GM15510 (cell line): ENCODE measurements around the gene IP6K3.

Experiments used
- POLR2A ChIP-seq: IDR thresholded peaks from 3 replicates; pipeline ENCODE4 v1.6.1; 2011; ENCODE audit warnings: borderline replicate concordance; ENCODE audit not compliant: insufficient read length; ENCODE audit errors: extremely low read depth

Gene IP6K3

DNA sequence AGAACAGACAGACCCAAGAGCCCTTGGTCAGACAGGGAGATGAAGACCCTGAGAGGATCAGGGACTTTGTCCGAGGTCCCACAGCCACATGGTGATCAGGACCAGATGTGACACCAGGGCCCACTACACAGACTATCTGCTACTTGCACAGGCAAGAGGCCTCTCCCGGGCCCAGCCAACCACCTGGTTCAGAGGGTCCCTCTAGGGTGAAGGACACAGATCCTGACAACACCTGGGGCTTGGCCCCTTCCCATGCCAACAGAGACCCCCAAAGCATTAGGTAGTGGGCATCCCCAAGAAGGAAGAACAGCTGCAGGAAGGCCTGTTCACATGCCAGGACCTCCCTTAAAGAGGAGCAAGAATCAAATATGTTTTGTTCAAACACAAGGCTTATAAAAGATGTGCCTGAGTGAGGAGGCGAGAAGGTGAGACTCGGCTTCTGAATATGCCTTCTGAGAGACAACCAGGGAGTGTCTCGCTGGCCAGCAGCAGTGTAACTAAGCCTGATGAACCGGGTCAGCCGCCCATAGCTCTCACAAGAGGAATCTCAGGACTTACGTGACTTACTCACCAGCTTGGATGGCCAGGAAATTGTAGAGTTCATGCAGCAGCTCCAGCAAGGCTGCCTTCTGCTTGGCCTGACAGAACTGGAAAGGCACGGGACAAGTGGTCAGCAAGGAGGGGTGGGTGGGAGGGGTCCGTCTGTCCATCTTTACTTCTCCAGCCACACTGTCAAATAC lies 37.2 kb upstream of the IP6K3 start:
- TF ChIP-seq POLR2A = no peak

DNA sequence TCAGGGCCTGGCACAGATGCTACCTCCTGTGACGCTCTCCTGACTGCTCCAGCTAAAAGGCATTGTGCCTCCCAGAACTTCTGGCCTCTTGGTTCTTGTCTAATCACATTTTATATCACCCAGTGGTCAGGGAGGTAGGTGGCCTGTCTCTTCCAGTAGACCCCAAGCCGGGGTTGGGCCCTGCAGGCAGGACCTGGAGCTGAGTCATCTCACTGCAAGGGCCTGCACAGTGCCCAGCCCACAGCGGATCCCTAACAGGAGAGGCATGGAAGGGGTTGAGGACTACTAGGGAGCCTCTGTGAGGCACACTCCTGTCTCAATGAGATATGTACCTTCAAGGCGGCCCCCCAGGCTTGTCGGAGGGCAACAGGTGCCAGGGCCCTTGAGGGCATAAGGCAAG lies 35.9 kb upstream of the IP6K3 start:
- TF ChIP-seq POLR2A = no peak

DNA sequence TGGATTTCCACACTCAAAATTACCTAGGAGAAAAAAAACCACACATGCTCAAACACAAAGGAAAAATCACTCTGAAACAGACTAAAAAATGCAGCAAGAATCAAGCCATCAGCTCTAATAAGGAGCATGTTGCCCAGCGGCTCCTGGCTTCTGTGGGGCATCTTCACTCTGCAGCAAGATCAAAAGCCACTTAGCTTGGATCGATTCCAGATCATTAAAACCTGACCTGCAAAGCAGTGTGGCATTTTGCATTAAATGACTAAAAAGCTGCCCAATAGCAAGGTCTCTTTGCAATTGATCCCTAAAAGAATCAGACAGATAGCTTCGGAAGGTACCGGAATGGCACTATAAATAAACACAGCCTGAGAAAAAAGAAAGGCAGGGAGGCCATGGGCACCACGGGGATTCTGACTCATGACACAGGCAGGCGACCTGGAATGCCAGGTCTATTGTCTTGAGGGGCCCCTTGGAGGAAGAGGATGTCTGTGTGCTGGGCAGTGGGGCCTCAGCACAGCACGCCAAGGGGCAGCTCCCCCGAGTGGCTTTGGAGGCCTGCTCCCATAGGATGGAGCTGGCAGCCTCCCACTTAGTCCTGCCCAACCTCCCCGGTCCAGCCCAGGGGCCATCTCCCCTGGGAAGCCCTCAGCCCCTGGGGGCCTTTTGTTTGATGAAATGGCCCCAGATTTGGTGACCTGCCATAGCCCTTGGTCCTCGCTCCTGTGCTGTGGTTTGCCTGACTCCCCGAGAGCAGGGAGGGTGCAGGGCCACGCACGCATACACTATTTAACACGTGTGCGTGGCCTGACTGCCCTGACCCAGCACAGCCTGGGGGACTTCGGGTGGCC lies 34.6 kb upstream of the IP6K3 start:
- TF ChIP-seq POLR2A = no peak

DNA sequence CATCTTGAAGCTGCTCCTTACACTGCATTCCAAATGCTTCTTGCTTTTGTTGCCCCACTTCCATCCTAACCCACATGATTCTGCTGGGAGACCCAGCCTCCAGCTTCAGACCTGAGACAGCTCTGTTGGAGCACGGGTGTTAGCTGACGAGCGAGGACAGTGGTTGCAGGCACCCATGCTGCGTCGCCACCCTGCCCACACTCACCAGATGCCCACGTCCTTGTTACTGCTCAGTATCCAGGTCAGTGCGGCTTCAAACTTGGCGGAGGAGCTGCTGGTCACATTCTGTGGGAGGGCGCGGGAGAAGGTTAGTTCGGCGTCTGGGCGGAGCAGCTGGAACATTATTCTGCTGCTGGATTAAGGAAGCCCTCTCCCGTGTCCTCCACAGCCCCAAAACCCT lies 33.2 kb upstream of the IP6K3 start:
- TF ChIP-seq POLR2A = no peak

DNA sequence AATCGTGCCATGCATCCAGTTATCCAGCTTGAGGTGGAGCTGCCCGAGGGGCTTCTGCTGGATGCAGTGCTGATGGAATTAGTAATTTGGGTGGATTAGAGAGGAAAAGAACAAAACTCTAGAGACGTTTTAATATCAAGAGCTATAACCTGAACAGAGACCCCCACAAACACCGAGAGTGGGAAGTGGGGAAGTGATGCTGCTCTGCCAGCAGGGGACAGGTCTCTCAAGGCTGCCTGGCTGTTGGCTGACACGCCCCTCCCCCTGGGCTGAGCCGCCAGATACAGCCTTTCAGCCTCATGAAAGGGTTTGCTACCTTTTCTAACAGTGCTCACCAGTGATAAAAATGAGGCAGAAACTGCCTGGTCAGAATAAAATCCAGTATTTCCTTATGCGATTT lies 32.6 kb upstream of the IP6K3 start:
- TF ChIP-seq POLR2A = no peak

DNA sequence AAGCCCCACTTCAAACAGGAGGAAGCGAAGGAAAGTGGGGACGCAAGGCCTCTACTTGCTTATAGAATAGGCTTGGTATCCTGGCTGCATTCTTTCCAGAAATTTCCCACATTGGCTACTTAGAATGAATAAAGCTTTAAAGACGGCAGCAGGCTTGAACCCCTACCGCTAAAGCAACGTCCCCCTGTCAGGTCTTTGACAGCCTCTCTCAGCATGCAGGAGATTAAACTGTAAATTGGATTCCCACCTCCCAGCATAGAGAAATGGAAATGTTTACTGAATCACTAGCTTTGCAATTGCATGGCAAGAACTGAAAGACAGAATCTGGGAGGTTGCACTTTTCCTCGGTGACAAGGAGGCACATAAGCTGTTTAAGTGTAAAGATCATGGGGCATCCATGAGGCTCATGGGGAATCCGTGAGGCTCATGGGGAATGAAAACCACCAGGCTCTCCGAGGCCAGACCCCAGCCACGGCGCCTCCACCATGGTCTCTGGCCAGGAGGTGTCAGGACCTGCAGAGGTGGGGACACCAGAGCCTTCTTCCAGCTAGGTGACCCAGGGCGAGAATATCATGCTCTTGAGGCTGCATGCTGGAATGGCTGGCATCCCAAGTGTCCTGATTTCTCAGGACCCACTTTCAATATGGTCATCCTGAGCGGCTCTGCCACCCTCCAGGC lies 31.9 kb upstream of the IP6K3 start:
- no peak for TF ChIP-seq POLR2A

DNA sequence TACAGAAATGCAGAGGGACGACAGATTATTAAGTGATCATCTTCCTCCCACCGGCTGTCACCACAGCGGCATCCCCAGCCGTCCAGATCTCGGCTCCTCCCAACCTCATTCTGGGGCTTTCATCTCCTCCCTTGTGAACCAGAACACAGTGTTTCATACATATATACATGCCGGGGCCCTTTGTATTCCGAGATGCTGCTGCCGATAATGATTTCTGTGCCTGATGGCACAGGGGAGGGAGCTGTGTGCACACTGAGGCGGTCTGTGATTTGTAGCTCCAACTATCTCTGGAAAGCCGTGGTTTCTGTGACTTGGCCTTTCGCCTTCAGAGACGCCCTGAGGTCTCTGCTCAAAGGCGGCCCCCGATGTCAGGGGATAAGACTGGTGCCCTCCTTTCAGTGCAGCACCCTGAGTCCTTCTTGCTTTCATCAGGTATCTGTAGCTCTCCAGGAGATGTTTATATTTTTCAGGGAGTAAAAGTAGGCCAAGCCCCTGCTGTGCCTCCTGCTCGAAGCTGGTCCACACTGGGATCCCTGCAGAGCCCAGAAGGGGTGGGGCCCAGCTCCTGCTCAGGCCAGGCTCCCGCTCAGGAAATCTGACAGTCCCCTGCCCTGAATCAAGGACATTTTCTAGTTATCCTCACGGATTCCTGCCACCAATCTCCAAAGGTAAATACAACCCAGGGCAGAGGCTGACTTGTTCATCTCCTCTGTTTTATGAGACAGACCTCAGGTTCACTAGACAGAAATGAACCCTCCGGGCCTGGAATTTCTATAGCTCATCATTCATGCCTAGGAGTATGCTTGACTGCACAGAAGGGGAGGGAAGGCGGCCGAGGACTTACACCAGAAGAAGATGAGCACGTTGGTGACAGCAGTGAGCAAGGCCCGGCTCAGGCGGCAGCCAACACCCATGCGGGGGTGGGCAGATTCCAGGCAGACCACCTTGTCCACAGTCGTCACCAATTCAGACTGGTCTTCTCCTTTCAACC lies 31.0 kb upstream of the IP6K3 start:
- no peak for TF ChIP-seq POLR2A

DNA sequence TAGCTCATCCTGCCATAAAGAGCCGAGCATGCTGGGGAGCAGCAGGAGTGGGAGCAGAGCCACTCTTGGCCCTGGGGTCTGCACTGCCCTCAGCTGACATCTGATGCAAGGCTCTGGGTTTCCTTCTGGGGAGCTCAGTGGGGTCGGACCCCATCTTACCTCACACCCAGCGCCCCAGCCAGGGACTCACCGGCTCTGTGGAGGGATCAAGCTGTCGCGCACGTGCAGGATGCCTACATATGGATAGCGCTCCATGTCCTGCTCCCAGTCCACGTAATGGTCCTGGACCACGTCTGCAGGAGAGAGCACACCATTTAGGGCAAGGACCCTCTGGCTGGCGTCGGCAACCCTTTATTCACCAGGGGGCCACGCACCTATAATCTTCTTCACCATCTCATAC lies 30.1 kb upstream of the IP6K3 start:
- TF ChIP-seq POLR2A = no peak

DNA sequence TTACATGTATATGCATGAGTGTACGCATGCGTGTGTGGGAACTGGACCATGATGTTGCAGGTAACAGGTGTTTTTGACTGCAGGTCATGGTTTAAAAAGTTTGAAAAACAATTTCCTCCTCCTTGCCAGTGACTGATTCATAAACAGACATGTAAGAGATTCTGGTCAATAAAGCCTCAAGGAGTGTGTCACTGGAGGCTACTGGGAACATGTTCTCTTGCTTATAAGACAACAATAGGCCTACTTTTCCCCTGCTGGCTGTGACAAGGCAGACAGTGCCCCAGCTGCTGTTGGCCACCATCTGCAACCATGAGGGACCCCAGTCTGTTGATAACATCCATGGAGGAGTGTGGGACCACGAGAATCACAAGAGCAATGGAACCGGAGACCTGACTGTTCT lies 29.5 kb upstream of the IP6K3 start:
- TF ChIP-seq POLR2A = no peak

DNA sequence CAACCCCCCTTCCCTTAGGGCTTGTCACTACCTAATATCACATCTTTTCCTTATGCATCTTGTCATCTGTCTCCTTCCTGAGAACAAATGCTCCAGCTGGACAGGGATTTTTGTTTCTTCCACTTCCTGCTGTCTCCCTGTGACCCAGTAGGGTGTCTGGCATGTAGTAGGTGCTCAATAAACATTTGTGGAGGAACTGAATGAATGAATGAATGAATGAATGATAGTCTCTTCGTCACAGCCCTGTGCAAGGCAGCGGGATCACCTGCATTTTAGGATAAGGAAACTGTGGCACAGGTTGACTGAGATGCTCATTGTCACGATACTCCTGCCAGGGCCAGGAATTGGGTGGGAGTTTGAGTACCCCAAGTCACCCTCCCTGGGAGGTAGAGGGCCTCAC lies 28.1 kb upstream of the IP6K3 start:
- no peak for TF ChIP-seq POLR2A

DNA sequence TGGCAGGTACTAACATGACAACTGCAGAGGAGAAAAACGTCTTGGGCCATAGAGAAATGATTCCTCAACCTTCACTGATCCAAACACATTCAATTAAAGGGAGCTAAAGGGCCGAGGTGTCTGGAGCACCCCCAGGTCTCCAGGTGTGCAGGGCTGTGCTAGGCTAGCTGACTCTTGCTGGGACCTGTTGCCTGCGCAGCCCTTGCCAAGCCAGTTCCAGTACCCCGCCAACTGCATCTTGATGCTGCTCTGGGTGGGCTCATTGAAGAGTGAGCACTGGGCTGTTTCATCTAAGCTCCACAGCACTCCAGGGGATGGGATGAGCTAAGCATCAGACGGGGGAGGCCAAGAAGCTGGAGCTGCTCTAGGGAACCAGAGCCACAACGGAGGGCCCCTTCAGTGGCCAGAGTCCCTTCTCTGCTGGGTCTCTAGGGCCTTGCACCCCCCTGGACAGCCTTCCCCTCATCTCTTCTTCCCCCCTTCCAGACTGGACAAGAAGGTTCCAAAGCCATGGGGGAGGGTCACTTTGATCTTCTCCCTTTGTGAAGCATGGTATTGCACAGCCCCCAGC lies 26.3 kb upstream of the IP6K3 start:
- no peak for TF ChIP-seq POLR2A

DNA sequence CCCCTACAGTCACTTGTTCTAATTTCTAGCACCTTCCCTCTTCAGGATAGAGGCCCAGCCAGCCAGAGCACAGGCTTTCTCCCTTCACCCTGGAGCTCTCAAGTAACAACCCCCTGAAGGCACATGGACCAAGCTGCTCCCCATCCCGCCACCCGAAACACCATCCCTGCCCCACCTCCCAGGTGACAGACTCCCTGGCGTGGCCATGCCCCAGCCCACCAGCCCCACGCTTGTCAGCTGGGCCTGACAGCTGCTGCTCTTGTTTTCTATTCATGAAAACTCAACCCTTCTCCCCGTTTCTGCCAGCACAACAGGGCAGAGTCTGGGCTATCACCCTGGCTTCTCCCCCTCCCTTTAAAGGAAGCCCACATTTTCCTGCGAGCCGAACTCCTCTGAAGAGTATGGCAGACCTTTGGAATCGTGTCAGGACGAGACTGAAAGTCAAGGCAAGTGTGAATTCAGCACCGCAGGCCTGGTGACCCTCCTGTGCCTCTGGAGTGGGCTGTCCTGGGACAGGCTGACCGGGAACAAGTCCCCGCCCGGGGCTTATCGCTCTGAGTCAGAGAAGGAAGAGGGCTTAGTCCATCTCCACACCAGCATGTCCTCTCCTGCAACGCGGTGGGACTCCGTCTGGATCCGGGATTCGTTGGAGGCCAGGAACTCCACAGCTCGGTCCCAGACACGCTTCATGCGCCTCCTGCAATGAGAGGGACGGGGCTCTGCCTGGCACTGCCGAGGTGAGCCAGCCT lies 25.6 kb upstream of the IP6K3 start:
- TF ChIP-seq POLR2A = no peak
